Measurements from ENCODE around the gene HIF3A. TPM values are rescaled to one million over a fixed set of nuclear protein-coding genes. Genes with fewer than 3 reads are reported as not detected.

The HIF3A gene
- total and polyA plus RNA-seq, 2 of the 8 experiments (the other 6 are each of a cell fraction or from before 2014, with no cell fraction given): 38.6 to 38.8 TPM

DNA sequence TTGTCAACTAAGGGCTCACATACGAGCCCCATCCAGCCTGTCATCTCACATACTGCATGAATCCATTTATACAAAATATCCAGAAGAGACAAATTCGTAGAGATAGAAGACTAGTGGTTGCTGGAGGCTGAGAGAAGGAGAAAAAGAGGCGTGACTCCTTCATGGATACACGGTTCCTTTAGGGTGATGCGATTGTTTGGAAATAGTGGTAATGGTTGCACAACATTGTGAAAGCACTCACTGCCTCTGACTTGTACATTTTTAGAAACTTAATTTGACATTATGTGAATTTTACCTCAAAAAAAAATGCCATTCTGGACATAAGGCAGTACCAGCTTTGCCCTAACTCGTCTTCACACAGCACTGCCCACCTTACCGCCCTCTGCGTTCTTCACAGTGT lies 40.0 kb upstream of the HIF3A start:
- POLR2A ChIA-PET (ENCODE audit: partially characterized antibody): no interaction called here
- H3K27me3 ChIP-seq (replicated peaks in 1 of 4; ENCODE audit: control insufficient read depth in 3 of 4, extremely low read depth in 1 of 4, insufficient read depth in 3 of 4, low read length in 3 of 4): no peaks in the 10 kb centered on the region
- 86% methylated on average over 8 of the region's 8 CpGs; no CpG with 5 or more reads in 1 of the 2 experiments for WGBS, 2 experiments (ENCODE audit: extremely low coverage in 1 of 2, insufficient coverage in 1 of 2, insufficient read length in 1 of 2, insufficient replicate concordance in 2 of 2, low coverage in 1 of 2, low lambda C conversion rate in 2 of 2, missing lambda C conversion rate in 1 of 2)
- no peak overlapping the region for H4K91ac ChIP-seq (replicated peaks; ENCODE audit: insufficient read length, low read length)
- no peaks in the 10 kb centered on the region for H3K79me2 ChIP-seq (ENCODE audit: control insufficient read depth in 1 of 2, insufficient read depth in 2 of 2, low read length in 2 of 2)
- H2BK5ac ChIP-seq (ENCODE audit: low read depth, low read length): no peak overlapping the region
- H3K14ac ChIP-seq (ENCODE audit: insufficient read length): no peak overlapping the region
- no peak overlapping the region for H4K5ac ChIP-seq (ENCODE audit: insufficient read length, low read depth, low read length)
- no peak overlapping the region for H2AK5ac ChIP-seq (ENCODE audit: low read depth, low read length)
- no peak for DNase-seq (ENCODE audit: low read depth in 1 of 2, low spot score in 2 of 2)
- no peak overlapping the region for H2BK15ac ChIP-seq (ENCODE audit: low read length)
- no peak for FAIRE-seq
- no peaks in the 10 kb centered on the region for H3K9me3 ChIP-seq (ENCODE audit: insufficient read depth in 2 of 2, low read depth in 1 of 2, low read length in 1 of 2)
- H2AFZ ChIP-seq (ENCODE audit: low read length): no peak overlapping the region
- no peak overlapping the region for H2BK20ac ChIP-seq (ENCODE audit: low read length)
- H3K9ac ChIP-seq (replicated peaks in 1 of 4; ENCODE audit: extremely low read depth in 1 of 4, low read depth in 3 of 4, low read length in 3 of 4): no peak overlapping the region
- H3K4me1 ChIP-seq (replicated peaks in 1 of 4; ENCODE audit: control insufficient read depth in 3 of 4, insufficient read depth in 4 of 4, low read length in 3 of 4): no peaks in the 10 kb centered on the region
- no peaks in the 10 kb centered on the region for H4K20me1 ChIP-seq (replicated peaks in 1 of 2; ENCODE audit: control insufficient read depth in 1 of 2, insufficient read depth in 2 of 2, low read length in 2 of 2)
- H3K4me2 ChIP-seq (ENCODE audit: insufficient read depth in 1 of 2, low read depth in 2 of 2, low read length in 2 of 2): no peak overlapping the region
- no peak overlapping the region for H2BK120ac ChIP-seq (replicated peaks; ENCODE audit: low read depth, low read length)
- no peak overlapping the region for H3K27ac ChIP-seq (ENCODE audit: low read depth, low read length)
- no peak overlapping the region for H3K4ac ChIP-seq (replicated peaks; ENCODE audit: insufficient read length, low read depth, low read length)
- H3K56ac ChIP-seq (replicated peaks; ENCODE audit: insufficient read length, low read depth, low read length): no peak overlapping the region
- CTCF ChIA-PET (ENCODE audit: partially characterized antibody): interaction anchor here (0.7 to 18.7 kb wide), 3 partner anchors 130 to 202 kb away, joined by 3 to 365 read pairs (median 3); no protein-coding TSS in a partner anchor
- H3K23ac ChIP-seq (ENCODE audit: insufficient read length): no peak overlapping the region
- no peak overlapping the region for H2BK12ac ChIP-seq (ENCODE audit: low read depth, low read length)
- no peak overlapping the region for H3K18ac ChIP-seq (ENCODE audit: extremely low read depth, low read length)
- no peaks in the 10 kb centered on the region for H3K23me2 ChIP-seq (ENCODE audit: low read depth, low read length)
- no peak overlapping the region for H4K8ac ChIP-seq (ENCODE audit: extremely low read depth, insufficient read depth, low read length)
- H3K36me3 ChIP-seq (ENCODE audit: control insufficient read depth in 2 of 4, insufficient read depth in 4 of 4, low read length in 3 of 4): no peaks in the 10 kb centered on the region
- H3K4me3 ChIP-seq (ENCODE audit: extremely low read depth in 1 of 4, insufficient read depth in 2 of 4, low read depth in 3 of 4, low read length in 4 of 4): no peak overlapping the region
- H3K79me1 ChIP-seq (ENCODE audit: low read depth, low read length): no peaks in the 10 kb centered on the region
- TF ChIP-seq, protein P1, sequence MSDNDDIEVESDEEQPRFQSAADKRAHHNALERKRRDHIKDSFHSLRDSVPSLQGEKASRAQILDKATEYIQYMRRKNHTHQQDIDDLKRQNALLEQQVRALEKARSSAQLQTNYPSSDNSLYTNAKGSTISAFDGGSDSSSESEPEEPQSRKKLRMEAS (IDR thresholded peaks at IDR 0.05): no peak
- TF ChIP-seq, protein P2, sequence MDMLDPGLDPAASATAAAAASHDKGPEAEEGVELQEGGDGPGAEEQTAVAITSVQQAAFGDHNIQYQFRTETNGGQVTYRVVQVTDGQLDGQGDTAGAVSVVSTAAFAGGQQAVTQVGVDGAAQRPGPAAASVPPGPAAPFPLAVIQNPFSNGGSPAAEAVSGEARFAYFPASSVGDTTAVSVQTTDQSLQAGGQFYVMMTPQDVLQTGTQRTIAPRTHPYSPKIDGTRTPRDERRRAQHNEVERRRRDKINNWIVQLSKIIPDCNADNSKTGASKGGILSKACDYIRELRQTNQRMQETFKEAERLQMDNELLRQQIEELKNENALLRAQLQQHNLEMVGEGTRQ (IDR thresholded peaks at IDR 0.05; ENCODE audit: low read length): no peak
- TF ChIP-seq GTF2F1 (IDR thresholded peaks at IDR 0.05; ENCODE audit: borderline replicate concordance, low read depth, low read length) (no peak), RBBP5 (IDR thresholded peaks at IDR 0.05; ENCODE audit: borderline replicate concordance, low read depth, low read length) (no peak), FOSL1 (IDR thresholded peaks at IDR 0.05; ENCODE audit: insufficient read depth, low read depth, low read length) (no peak), ZNF274 (IDR thresholded peaks at IDR 0.05; ENCODE audit: borderline replicate concordance, extremely low read depth, low read length) (no peak), RFX5 (IDR thresholded peaks at IDR 0.05; ENCODE audit: borderline replicate concordance, low read depth, low read length) (no peak), KDM5A (IDR thresholded peaks at IDR 0.05; ENCODE audit: low read length) (no peak), KDM1A (IDR thresholded peaks at IDR 0.05; ENCODE audit: borderline replicate concordance, low read length) (no peak), GABPA (IDR thresholded peaks at IDR 0.05; ENCODE audit: borderline replicate concordance, insufficient read depth, low read length) (no peak), NANOG (IDR thresholded peaks at IDR 0.05; ENCODE audit: insufficient read depth, low read depth, low read length, poor library complexity, severe bottlenecking) (no peak), SIN3A (conservative IDR thresholded peaks at IDR 0.05 in 1 of 2, IDR thresholded peaks at IDR 0.05 in 1 of 2; ENCODE audit: low read depth in 1 of 2, low read length in 2 of 2) (no peak)

Measured in H1 (cell line).